ENCODE data around the gene C9orf50. TPM values are rescaled to one million over a fixed set of nuclear protein-coding genes. Genes with fewer than 3 reads are reported as not detected.
A peak's percentile ranks its signal among the peaks of the same experiment; 100 is the strongest.

Gene C9orf50
- total and polyA plus RNA-seq, 2 experiments from 2014 or later = not detected

DNA sequence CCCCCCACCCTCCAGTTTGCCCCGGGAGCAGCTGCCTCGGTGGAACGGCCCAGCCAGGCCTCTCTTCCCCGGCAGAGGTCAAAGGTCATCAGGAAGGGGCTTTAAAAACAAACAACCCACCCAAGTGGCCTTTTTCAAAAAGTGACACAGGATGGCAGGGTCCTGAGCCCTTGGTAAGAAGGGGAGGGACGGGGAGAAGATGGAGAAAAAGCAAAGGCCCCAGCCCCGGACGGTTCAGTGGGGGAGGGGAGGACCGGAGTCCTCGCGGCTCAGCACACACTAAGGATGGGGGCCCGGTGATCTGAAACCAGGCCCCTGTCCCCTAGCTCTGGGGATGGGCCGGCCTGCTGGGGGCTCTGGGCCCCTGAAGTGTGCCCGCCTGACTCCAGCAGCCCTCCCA lies 45.7 kb upstream of the C9orf50 start:
- Histone ChIP-seq H3K4me3 (peak overlapping the region; percentile 51), H3K4me2 (peak overlapping the region; percentile 79), H3K27me3 (ENCODE audit: insufficient read depth) (peaks cover 24% of the 10 kb centered on the region), H3K27ac (ENCODE audit: low read depth) (no peak overlapping the region), H3F3A (replicated peaks; ENCODE audit: low read depth) (no peaks in the 10 kb centered on the region), H3K36me3 (ENCODE audit: insufficient read depth) (no peaks in the 10 kb centered on the region), H3K79me2 (replicated peaks; ENCODE audit: insufficient read depth) (no peaks in the 10 kb centered on the region), H3K9me2 (ENCODE audit: insufficient read depth) (no peaks in the 10 kb centered on the region), H3K4me1 (ENCODE audit: insufficient read depth) (peaks cover 14% of the 10 kb centered on the region), H2AFZ (no peak overlapping the region), H4K20me1 (replicated peaks; ENCODE audit: insufficient read depth) (no peaks in the 10 kb centered on the region)
- Mint-ChIP-seq H3K4me1 (peaks cover 19% of the 10 kb centered on the region), H3K27me3 (ENCODE audit: insufficient read depth, low read depth, poor library complexity) (peaks cover 38% of the 10 kb centered on the region), H3K4me3 (peak overlapping the region; percentile 75), H3K36me3 (ENCODE audit: low read depth) (no peaks in the 10 kb centered on the region), H3K9me3 (no peaks in the 10 kb centered on the region), H3K27ac (no peak overlapping the region)
- ATAC-seq = peak; percentile 23
- no peak for TF ChIP-seq NANOG (IDR thresholded peaks at IDR 0.05; ENCODE audit: borderline replicate concordance)
- no peak for TF ChIP-seq ZNF331 (CRISPR knock-in tag; IDR thresholded peaks at IDR 0.05; ENCODE audit: low read depth)
- TF ChIP-seq JUNB (IDR thresholded peaks at IDR 0.05; ENCODE audit: unreplicated experiment) = no peak
- TF ChIP-seq ZNF114 (CRISPR knock-in tag; IDR thresholded peaks at IDR 0.05) = no peak
- TF ChIP-seq, protein P1, sequence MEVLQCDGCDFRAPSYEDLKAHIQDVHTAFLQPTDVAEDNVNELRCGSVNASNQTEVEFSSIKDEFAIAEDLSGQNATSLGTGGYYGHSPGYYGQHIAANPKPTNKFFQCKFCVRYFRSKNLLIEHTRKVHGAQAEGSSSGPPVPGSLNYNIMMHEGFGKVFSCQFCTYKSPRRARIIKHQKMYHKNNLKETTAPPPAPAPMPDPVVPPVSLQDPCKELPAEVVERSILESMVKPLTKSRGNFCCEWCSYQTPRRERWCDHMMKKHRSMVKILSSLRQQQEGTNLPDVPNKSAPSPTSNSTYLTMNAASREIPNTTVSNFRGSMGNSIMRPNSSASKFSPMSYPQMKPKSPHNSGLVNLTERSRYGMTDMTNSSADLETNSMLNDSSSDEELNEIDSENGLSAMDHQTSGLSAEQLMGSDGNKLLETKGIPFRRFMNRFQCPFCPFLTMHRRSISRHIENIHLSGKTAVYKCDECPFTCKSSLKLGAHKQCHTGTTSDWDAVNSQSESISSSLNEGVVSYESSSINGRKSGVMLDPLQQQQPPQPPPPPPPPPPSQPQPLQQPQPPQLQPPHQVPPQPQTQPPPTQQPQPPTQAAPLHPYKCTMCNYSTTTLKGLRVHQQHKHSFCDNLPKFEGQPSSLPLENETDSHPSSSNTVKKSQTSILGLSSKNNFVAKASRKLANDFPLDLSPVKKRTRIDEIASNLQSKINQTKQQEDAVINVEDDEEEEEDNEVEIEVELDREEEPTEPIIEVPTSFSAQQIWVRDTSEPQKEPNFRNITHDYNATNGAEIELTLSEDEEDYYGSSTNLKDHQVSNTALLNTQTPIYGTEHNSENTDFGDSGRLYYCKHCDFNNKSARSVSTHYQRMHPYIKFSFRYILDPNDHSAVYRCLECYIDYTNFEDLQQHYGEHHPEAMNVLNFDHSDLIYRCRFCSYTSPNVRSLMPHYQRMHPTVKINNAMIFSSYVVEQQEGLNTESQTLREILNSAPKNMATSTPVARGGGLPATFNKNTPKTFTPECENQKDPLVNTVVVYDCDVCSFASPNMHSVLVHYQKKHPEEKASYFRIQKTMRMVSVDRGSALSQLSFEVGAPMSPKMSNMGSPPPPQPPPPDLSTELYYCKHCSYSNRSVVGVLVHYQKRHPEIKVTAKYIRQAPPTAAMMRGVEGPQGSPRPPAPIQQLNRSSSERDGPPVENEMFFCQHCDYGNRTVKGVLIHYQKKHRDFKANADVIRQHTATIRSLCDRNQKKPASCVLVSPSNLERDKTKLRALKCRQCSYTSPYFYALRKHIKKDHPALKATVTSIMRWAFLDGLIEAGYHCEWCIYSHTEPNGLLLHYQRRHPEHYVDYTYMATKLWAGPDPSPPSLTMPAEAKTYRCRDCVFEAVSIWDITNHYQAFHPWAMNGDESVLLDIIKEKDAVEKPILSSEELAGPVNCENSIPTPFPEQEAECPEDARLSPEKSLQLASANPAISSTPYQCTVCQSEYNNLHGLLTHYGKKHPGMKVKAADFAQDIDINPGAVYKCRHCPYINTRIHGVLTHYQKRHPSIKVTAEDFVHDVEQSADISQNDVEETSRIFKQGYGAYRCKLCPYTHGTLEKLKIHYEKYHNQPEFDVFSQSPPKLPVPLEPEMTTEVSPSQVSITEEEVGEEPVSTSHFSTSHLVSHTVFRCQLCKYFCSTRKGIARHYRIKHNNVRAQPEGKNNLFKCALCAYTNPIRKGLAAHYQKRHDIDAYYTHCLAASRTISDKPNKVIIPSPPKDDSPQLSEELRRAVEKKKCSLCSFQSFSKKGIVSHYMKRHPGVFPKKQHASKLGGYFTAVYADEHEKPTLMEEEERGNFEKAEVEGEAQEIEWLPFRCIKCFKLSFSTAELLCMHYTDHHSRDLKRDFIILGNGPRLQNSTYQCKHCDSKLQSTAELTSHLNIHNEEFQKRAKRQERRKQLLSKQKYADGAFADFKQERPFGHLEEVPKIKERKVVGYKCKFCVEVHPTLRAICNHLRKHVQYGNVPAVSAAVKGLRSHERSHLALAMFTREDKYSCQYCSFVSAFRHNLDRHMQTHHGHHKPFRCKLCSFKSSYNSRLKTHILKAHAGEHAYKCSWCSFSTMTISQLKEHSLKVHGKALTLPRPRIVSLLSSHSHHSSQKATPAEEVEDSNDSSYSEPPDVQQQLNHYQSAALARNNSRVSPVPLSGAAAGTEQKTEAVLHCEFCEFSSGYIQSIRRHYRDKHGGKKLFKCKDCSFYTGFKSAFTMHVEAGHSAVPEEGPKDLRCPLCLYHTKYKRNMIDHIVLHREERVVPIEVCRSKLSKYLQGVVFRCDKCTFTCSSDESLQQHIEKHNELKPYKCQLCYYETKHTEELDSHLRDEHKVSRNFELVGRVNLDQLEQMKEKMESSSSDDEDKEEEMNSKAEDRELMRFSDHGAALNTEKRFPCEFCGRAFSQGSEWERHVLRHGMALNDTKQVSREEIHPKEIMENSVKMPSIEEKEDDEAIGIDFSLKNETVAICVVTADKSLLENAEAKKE (CRISPR knock-in tag; IDR thresholded peaks at IDR 0.05) = no peak
- TF ChIP-seq, protein P2, sequence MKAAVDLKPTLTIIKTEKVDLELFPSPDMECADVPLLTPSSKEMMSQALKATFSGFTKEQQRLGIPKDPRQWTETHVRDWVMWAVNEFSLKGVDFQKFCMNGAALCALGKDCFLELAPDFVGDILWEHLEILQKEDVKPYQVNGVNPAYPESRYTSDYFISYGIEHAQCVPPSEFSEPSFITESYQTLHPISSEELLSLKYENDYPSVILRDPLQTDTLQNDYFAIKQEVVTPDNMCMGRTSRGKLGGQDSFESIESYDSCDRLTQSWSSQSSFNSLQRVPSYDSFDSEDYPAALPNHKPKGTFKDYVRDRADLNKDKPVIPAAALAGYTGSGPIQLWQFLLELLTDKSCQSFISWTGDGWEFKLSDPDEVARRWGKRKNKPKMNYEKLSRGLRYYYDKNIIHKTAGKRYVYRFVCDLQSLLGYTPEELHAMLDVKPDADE (IDR thresholded peaks at IDR 0.05) = no peak
- no peak for DNase-seq (ENCODE audit: low spot score)

Measured in GM23338 (cell line).